Measurements from ENCODE around the gene SLC38A4.

The SLC38A4 gene

GRCh38 chr12:46775796-46776195, 50.0 kb downstream of the SLC38A4 start:
- no peaks in the 10 kb centered on the region for H3K79me2 ChIP-seq (ENCODE audit: insufficient read depth, low read length)
- H3K9me2 ChIP-seq (replicated peaks; ENCODE audit: insufficient read depth, low read length): no peaks in the 10 kb centered on the region
- H3K4me2 ChIP-seq (ENCODE audit: low read depth, low read length, poor library complexity, severe bottlenecking): no peak overlapping the region
- H2AFZ ChIP-seq (ENCODE audit: low read depth, low read length, severe bottlenecking): no peak overlapping the region
- H3F3A ChIP-seq (ENCODE audit: insufficient read depth): no peaks in the 10 kb centered on the region
- no peak overlapping the region for H3K27ac ChIP-seq (ENCODE audit: low read depth, low read length)
- no peaks in the 10 kb centered on the region for H3K36me3 ChIP-seq (ENCODE audit: low read length)
- no peak overlapping the region for H3K9ac ChIP-seq (ENCODE audit: low read length)
- H3K9me3 ChIP-seq (ENCODE audit: insufficient read depth, low read length): no peaks in the 10 kb centered on the region
- TF ChIP-seq, protein P1, sequence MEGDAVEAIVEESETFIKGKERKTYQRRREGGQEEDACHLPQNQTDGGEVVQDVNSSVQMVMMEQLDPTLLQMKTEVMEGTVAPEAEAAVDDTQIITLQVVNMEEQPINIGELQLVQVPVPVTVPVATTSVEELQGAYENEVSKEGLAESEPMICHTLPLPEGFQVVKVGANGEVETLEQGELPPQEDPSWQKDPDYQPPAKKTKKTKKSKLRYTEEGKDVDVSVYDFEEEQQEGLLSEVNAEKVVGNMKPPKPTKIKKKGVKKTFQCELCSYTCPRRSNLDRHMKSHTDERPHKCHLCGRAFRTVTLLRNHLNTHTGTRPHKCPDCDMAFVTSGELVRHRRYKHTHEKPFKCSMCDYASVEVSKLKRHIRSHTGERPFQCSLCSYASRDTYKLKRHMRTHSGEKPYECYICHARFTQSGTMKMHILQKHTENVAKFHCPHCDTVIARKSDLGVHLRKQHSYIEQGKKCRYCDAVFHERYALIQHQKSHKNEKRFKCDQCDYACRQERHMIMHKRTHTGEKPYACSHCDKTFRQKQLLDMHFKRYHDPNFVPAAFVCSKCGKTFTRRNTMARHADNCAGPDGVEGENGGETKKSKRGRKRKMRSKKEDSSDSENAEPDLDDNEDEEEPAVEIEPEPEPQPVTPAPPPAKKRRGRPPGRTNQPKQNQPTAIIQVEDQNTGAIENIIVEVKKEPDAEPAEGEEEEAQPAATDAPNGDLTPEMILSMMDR (IDR thresholded peaks at IDR 0.05; ENCODE audit: insufficient read depth, low read length, poor library complexity, severe bottlenecking): no peak
- no peak for TF ChIP-seq EZH2phosphoT487 (conservative IDR thresholded peaks at IDR 0.05; ENCODE audit: low read length)
- H4K20me1 ChIP-seq (ENCODE audit: low read depth, low read length): no peaks in the 10 kb centered on the region
- H3K27me3 ChIP-seq (ENCODE audit: low read length): no peaks in the 10 kb centered on the region
- H3K4me3 ChIP-seq (ENCODE audit: insufficient read depth, low read length, poor library complexity, severe bottlenecking): no peak overlapping the region

- Histone ChIP-seq H3K27me3 (ENCODE audit: low read length) (no peaks in the 10 kb centered on the region), H3K4me3 (ENCODE audit: insufficient read depth, low read length, poor library complexity, severe bottlenecking) (no peak overlapping the region), H3K36me3 (ENCODE audit: low read length) (no peaks in the 10 kb centered on the region), H3K79me2 (ENCODE audit: insufficient read depth, low read length) (no peaks in the 10 kb centered on the region), H3K9ac (ENCODE audit: low read length) (no peak overlapping the region), H3K9me2 (replicated peaks; ENCODE audit: insufficient read depth, low read length) (no peaks in the 10 kb centered on the region), H4K20me1 (ENCODE audit: low read depth, low read length) (no peaks in the 10 kb centered on the region), H2AFZ (ENCODE audit: low read depth, low read length, severe bottlenecking) (no peak overlapping the region), H3K9me3 (ENCODE audit: insufficient read depth, low read length) (no peaks in the 10 kb centered on the region), H3K27ac (ENCODE audit: low read depth, low read length) (no peak overlapping the region), H3K4me2 (ENCODE audit: low read depth, low read length, poor library complexity, severe bottlenecking) (no peak overlapping the region), H3F3A (ENCODE audit: insufficient read depth) (no peaks in the 10 kb centered on the region)
- TF ChIP-seq, protein P1 (IDR thresholded peaks at IDR 0.05; ENCODE audit: insufficient read depth, low read length, poor library complexity, severe bottlenecking): no peak
- no peak for TF ChIP-seq EZH2phosphoT487 (conservative IDR thresholded peaks at IDR 0.05; ENCODE audit: low read length)
Observed at GRCh38 chr12:46774322-46774633, 51.5 kb downstream of the SLC38A4 start.

- Histone ChIP-seq H2AFZ (ENCODE audit: low read depth, low read length, severe bottlenecking) (no peak overlapping the region), H3K27me3 (ENCODE audit: low read length) (no peaks in the 10 kb centered on the region), H3K9me2 (replicated peaks; ENCODE audit: insufficient read depth, low read length) (no peaks in the 10 kb centered on the region), H3K9me3 (ENCODE audit: insufficient read depth, low read length) (no peaks in the 10 kb centered on the region), H3K79me2 (ENCODE audit: insufficient read depth, low read length) (no peaks in the 10 kb centered on the region), H3K9ac (ENCODE audit: low read length) (no peak overlapping the region), H3K27ac (ENCODE audit: low read depth, low read length) (no peak overlapping the region), H3F3A (ENCODE audit: insufficient read depth) (no peaks in the 10 kb centered on the region), H3K36me3 (ENCODE audit: low read length) (no peaks in the 10 kb centered on the region), H3K4me3 (ENCODE audit: insufficient read depth, low read length, poor library complexity, severe bottlenecking) (no peak overlapping the region), H3K4me2 (ENCODE audit: low read depth, low read length, poor library complexity, severe bottlenecking) (no peak overlapping the region), H4K20me1 (ENCODE audit: low read depth, low read length) (no peaks in the 10 kb centered on the region)
- TF ChIP-seq, protein P1 (IDR thresholded peaks at IDR 0.05; ENCODE audit: insufficient read depth, low read length, poor library complexity, severe bottlenecking): no peak
- no peak for TF ChIP-seq EZH2phosphoT487 (conservative IDR thresholded peaks at IDR 0.05; ENCODE audit: low read length)
Observed at GRCh38 chr12:46773586-46774321, 52.0 kb downstream of the SLC38A4 start.
